Neural cell (in vitro differentiated cells): ENCODE data around the gene VSIG10L. TPM values are rescaled to one million over a fixed set of nuclear protein-coding genes. Genes with fewer than 3 reads are reported as not detected.

Experiments
- polyA plus RNA-seq: library from polyadenylated mRNA; depleted of rRNA; stranded (reverse); fragments of >200 nt; gene quantifications from 2 replicates; pipeline ENCODE4 v1.2.3, GENCODE V29; 2014

Gene VSIG10L
- polyA plus RNA-seq, 1 donor from 2014 or later, result 2.3 TPM

Other genes with a start within 250 kb of the VSIG10L start
- gene CTU1, start 233.7 kb downstream of the VSIG10L start, polyA plus RNA-seq, result 12.6 and 16.4 TPM in 2 replicates
- gene SIGLEC9, start 217.2 kb downstream of the VSIG10L start, polyA plus RNA-seq, result not detected in 2 replicates
- not detected in 2 replicates for gene SIGLEC7, start 199.8 kb downstream of the VSIG10L start, polyA plus RNA-seq
- not detected in 2 replicates for gene CD33, start 117.1 kb downstream of the VSIG10L start, polyA plus RNA-seq
- gene SIGLECL1, start 91.1 kb downstream of the VSIG10L start, polyA plus RNA-seq, result not detected in 2 replicates
- gene IGLON5, start 30.5 kb downstream of the VSIG10L start, polyA plus RNA-seq, result 13.5 and 18.3 TPM in 2 replicates
- gene ETFB, start 24.2 kb upstream of the VSIG10L start, polyA plus RNA-seq, result 361 and 383 TPM in 2 replicates
- gene CLDND2, start 26.9 kb upstream of the VSIG10L start, polyA plus RNA-seq, result not detected in 2 replicates
- gene NKG7, start 30.5 kb upstream of the VSIG10L start, polyA plus RNA-seq, result not detected in 2 replicates
- gene LIM2, start 45.8 kb upstream of the VSIG10L start, polyA plus RNA-seq, result not detected in 2 replicates
- not detected in 2 replicates for gene C19orf84, start 48.5 kb upstream of the VSIG10L start, polyA plus RNA-seq
- not detected in 2 replicates for gene SIGLEC10, start 75.5 kb upstream of the VSIG10L start, polyA plus RNA-seq
- not detected in 2 replicates for gene SIGLEC8, start 116.3 kb upstream of the VSIG10L start, polyA plus RNA-seq
- not detected in 2 replicates for gene CEACAM18, start 136.4 kb upstream of the VSIG10L start, polyA plus RNA-seq
- gene SIGLEC12, start 159.7 kb upstream of the VSIG10L start, polyA plus RNA-seq, result not detected in 2 replicates
- gene SIGLEC6, start 189.5 kb upstream of the VSIG10L start, polyA plus RNA-seq, result not detected in 2 replicates
- 10.9 and 20.6 TPM in 2 replicates for gene ZNF175, start 229.1 kb upstream of the VSIG10L start, polyA plus RNA-seq